SK-N-SH (cell line): ENCODE measurements around the gene CCDC74A.
"Not testable (repeated sequence)": the region's sequence is repeated elsewhere in the genome, so short reads cannot be mapped to it uniquely, and the experiment has no call there.

Experiments used
- CTCF ChIP-seq: fragments of 200-600 bp; sonication (generic); IDR thresholded peaks from 2 replicates; pipeline ENCODE4 v1.6.1; 2017; ENCODE audit warnings: antibody characterized with exemption, mild to moderate bottlenecking, moderate library complexity
- ELF1 ChIP-seq: IDR thresholded peaks from 2 replicates; pipeline ENCODE4 v1.4.0; 2012
- EP300 ChIP-seq, 2 experiments: IDR thresholded peaks; 2 replicates each; pipeline versions ENCODE4 v1.4.0 to v1.6.1; 2012; ENCODE audit warnings: borderline replicate concordance in 1 of 2, low read depth in 1 of 2, low read length in 1 of 2
- GABPA ChIP-seq: IDR thresholded peaks from 2 replicates; pipeline ENCODE4 v1.4.0; 2012; ENCODE audit warnings: low read depth, mild to moderate bottlenecking
- JUND ChIP-seq: IDR thresholded peaks from 2 replicates; pipeline ENCODE4 v1.4.0; 2012
- MXI1 ChIP-seq: IDR thresholded peaks from 2 replicates; pipeline ENCODE4 v1.6.1; 2012; ENCODE audit warnings: mild to moderate bottlenecking, low read depth, low read length, improper control_type of control experiment
- NFIC ChIP-seq: IDR thresholded peaks from 2 replicates; pipeline ENCODE4 v1.4.0; 2012; ENCODE audit warnings: borderline replicate concordance
- POLR2AphosphoS5 ChIP-seq: IDR thresholded peaks from 2 replicates; pipeline ENCODE4 v1.6.1; 2012; ENCODE audit warnings: low read depth, low read length
- RAD21 ChIP-seq: IDR thresholded peaks from 2 replicates; pipeline ENCODE4 v1.6.1; 2012; ENCODE audit warnings: mild to moderate bottlenecking, low read length
- RFX5 ChIP-seq: IDR thresholded peaks from 2 replicates; pipeline ENCODE4 v1.6.1; 2012; ENCODE audit warnings: mild to moderate bottlenecking, improper control_type of control experiment, low read length
- USF1 ChIP-seq: IDR thresholded peaks from 2 replicates; pipeline ENCODE4 v1.4.0; 2012; ENCODE audit warnings: low read depth, borderline replicate concordance
- YY1 ChIP-seq: IDR thresholded peaks from 2 replicates; pipeline ENCODE4 v1.4.0; 2012; ENCODE audit warnings: low read depth, mild to moderate bottlenecking
- TF ChIP-seq, protein P1 (sequence below): IDR thresholded peaks from 2 replicates; pipeline ENCODE4 v1.6.1; 2012; ENCODE audit warnings: mild to moderate bottlenecking, low read depth, low read length, moderate library complexity

GRCh38 chr2:131521524-131521923 lies 6.2 kb upstream of the CCDC74A start:
- not testable (repeated sequence) for TF ChIP-seq CTCF; RFX5; POLR2AphosphoS5; MXI1; YY1; USF1; RAD21; NFIC; ELF1; EP300 (IDR thresholded peaks at IDR 0.05; ENCODE audit: borderline replicate concordance in 1 of 2, low read depth in 1 of 2, low read length in 1 of 2); JUND; GABPA
- TF ChIP-seq, protein P1, sequence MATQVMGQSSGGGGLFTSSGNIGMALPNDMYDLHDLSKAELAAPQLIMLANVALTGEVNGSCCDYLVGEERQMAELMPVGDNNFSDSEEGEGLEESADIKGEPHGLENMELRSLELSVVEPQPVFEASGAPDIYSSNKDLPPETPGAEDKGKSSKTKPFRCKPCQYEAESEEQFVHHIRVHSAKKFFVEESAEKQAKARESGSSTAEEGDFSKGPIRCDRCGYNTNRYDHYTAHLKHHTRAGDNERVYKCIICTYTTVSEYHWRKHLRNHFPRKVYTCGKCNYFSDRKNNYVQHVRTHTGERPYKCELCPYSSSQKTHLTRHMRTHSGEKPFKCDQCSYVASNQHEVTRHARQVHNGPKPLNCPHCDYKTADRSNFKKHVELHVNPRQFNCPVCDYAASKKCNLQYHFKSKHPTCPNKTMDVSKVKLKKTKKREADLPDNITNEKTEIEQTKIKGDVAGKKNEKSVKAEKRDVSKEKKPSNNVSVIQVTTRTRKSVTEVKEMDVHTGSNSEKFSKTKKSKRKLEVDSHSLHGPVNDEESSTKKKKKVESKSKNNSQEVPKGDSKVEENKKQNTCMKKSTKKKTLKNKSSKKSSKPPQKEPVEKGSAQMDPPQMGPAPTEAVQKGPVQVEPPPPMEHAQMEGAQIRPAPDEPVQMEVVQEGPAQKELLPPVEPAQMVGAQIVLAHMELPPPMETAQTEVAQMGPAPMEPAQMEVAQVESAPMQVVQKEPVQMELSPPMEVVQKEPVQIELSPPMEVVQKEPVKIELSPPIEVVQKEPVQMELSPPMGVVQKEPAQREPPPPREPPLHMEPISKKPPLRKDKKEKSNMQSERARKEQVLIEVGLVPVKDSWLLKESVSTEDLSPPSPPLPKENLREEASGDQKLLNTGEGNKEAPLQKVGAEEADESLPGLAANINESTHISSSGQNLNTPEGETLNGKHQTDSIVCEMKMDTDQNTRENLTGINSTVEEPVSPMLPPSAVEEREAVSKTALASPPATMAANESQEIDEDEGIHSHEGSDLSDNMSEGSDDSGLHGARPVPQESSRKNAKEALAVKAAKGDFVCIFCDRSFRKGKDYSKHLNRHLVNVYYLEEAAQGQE = not testable (repeated sequence)
